Keratinocyte (primary cell): ENCODE data around the gene PROM1.

ENCODE experiments used
- EZH2 ChIP-seq: IDR thresholded peaks from one replicate; pipeline ENCODE4 v1.6.1; 2012; ENCODE audit warnings: inconsistent platforms, mild to moderate bottlenecking, low read length, moderate library complexity
- TF ChIP-seq, protein P1 (sequence below), 3 experiments: IDR thresholded peaks in 1 of 3; conservative IDR thresholded peaks in 1 of 3; optimal IDR thresholded peaks in 1 of 3; 2 replicates in 2 of 3; 3 replicates in 1 of 3; pipeline versions ENCODE3 to v1.5.1; 2011; ENCODE audit warnings: low read length in 3 of 3, mild to moderate bottlenecking in 3 of 3, moderate library complexity in 2 of 3, control low read depth in 1 of 3, inconsistent platforms in 1 of 3; ENCODE audit not compliant: insufficient read depth in 2 of 3; ENCODE audit errors: extremely low read depth in 1 of 3

DNA sequence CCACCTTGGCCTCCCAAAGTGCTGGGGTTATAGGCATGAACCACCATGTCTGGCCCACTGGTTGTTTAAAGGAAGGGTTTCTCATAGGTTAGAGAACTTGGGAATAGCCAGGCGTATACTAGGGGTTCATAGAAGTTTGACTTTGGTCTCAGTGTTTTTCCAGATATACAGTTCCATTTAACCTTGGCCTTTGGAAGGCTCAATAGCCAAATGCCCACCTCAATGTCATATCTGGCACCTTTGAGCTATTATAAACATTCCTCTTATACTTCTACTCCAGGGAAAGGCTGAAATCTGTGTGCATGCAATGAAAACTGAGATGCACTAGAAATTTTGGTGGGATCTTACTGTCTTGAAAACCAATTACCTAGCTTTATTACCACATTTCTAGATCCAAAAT is 47.5 kb upstream of the PROM1 start:
- TF ChIP-seq, protein P1, sequence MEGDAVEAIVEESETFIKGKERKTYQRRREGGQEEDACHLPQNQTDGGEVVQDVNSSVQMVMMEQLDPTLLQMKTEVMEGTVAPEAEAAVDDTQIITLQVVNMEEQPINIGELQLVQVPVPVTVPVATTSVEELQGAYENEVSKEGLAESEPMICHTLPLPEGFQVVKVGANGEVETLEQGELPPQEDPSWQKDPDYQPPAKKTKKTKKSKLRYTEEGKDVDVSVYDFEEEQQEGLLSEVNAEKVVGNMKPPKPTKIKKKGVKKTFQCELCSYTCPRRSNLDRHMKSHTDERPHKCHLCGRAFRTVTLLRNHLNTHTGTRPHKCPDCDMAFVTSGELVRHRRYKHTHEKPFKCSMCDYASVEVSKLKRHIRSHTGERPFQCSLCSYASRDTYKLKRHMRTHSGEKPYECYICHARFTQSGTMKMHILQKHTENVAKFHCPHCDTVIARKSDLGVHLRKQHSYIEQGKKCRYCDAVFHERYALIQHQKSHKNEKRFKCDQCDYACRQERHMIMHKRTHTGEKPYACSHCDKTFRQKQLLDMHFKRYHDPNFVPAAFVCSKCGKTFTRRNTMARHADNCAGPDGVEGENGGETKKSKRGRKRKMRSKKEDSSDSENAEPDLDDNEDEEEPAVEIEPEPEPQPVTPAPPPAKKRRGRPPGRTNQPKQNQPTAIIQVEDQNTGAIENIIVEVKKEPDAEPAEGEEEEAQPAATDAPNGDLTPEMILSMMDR (optimal IDR thresholded peaks at IDR 0.05 in 1 of 3, IDR thresholded peaks at IDR 0.05 in 1 of 3, conservative IDR thresholded peaks at IDR 0.05 in 1 of 3; ENCODE audit: extremely low read depth in 1 of 3, insufficient read depth in 2 of 3, low read length in 3 of 3) = no peak
- TF ChIP-seq EZH2 = no peak
